Inferior parietal cortex (tissue), 1 donor: ENCODE measurements around the gene PTP4A2.

Source experiments
- DNase-seq: peaks from one replicate; pipeline ENCODE4 v3.0.0-alpha.2; 2016; ENCODE audit errors: extremely low spot score

The PTP4A2 gene

DNA sequence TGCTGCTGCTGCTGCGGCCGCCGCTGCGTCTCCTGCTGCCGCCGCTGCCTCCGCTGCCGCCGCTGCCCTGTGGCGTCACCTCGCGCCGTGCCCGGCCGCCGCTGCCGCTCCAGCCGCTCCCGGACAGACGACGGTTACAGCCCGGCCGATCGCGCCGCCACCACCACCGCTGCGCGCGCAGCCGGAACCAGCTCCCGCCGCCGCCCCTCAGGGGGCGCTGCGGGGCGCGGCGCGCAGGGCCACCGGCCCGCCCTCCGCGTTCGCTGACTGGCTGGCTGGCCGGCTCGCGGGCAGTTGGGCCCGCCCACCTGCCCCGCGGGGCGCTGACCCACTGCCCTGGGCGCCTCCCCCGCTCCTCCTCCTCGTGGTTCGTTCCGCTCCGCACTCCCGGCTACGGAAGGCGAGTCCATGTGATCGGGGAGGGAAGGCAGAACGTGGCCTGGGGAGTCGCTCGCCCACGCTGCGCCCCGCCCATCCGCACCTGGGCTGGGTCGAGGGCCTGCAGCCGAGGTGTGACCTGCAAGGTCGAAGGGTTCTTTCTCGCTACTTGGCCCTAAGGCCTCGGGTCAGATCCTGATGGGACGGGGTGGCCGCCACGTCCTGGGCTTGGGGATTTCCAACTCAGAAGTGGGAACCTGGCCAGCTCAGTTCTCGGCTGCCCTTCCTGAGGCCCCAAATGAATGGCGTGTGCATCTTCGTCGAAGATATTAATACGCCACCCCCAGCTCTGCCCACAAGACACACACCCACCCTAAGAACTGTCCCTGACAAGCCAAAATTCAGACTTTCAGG lies at the start of gene PTP4A2:
TSS of gene PTP4A2 (minus strand) at position 185 of the 792 bp plus-strand sequence. CDS start 19,303 bp downstream, outside the sequence.
- peak; percentile 94 for DNase-seq

DNA sequence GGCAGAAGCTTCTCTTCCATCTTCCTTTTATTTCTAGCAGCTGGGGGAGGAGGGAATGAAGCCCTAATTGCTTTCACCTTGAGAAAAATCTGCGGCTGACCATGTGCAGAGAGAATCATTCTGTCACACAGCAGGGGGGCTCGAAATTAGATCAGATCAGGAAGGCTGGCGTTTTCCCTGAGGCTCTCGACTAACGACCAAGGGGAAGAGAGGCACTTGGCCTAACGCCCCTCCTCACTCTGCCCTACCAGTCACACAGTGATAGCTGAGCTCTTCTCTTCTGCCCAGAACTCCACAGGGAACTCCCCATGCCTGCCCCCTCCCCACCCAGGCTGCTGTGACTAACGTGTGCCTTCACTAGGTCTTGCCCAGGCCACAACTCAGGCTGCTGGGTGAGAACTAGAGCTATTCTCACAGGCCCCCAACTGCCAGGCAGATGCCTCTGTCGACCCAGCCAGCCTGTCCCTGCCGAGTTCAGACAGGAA lies 49.0 kb upstream of the PTP4A2 start:
- DNase-seq = no peak

DNA sequence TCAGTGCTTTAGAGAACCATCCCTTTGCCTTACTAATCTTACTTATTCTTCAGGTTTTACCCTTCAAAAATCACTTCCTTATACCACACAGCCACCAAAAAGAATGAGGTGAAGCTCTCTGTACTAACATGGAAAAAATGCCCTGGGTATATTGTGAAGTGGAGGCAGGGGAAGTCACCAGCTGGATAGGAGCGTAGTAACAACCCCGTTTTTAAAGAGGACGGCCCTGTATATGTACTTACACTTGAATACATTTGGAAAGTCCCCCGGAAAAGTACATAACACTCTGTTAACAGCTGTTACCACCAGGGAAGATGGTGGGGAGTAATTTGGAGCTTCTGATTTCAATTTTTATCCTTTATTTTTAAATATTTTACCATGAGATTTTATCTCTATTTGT lies 47.3 kb upstream of the PTP4A2 start:
- DNase-seq = no peak

DNA sequence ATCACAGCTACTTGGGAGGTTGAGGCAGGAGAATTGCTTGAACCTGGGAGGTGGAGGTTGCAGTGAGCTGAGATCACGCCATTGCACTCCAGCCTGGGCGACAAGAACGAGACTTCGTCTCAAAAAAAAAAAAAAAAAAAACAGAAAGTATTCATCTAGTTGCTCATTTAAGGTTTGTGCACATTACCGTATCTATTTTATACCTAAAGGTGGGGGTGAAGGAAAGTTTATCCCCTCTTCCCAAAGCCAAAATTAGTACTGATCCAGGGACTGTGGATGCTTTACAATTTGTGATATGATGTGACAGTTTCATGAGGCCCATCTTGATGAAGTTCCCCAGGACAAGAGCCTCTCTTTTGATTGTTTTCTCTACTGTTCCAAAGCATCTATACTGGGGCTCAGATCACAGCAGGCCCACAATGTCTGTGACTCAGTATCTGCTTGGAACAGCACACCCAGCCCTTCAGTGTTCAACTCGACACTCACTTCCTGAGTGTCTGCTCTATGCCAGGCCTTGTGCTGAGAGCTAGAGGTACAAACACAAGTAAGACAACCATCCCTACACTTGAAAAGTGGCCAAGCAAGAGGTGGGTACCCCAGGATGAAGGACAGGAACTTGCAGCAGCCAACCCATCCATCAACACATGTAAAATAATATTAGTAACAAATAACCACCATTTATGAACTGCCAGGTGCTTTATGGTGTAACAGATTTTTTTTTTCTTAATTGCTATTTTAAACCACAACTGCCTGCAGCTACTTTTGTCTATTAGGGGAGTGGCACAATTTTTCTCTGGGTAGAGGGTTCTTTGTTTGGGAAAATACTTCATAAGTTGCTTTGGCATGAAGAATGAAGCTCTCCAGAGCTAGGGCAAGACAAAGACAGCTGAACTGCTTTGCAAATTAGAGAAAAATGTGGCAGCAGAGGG lies 46.5 kb upstream of the PTP4A2 start:
- no peak for DNase-seq

DNA sequence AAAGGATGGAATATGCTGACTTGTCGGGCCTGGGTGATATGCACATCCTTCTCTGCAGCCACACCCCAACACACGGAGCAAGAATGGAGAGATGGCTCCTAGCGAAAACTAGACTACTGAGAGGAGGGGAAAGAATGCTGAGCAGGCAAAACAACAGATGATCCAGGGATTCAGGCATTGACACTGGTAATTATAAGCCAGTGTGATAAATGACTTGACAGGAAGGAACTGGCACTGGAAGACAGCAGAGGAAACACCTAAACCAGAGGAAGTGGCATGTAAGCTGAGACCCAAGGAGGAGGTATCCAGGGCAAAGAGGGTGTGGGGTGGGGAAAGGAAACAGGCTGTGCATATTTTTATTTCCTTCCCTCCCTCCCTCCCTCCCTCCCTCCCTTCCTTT lies 43.8 kb upstream of the PTP4A2 start:
- no peak for DNase-seq

DNA sequence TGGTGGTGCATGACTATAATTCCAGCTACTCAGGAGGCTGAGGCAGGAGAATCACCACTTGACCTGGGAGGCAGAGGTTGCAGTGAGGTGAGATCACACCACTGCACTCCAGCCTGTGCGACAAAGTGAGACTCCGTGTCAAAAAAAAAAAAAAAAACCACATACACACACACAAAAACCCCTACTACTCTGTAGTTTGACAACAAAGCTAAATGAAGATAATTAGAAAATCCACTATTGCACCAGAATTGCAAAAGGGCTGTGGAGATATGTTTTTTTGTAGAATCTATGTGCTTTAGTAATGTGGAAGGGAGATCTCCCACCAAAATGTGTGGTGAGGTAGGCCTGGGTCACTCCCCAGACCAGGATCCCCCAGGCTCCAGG lies 43.3 kb upstream of the PTP4A2 start:
- no peak for DNase-seq

DNA sequence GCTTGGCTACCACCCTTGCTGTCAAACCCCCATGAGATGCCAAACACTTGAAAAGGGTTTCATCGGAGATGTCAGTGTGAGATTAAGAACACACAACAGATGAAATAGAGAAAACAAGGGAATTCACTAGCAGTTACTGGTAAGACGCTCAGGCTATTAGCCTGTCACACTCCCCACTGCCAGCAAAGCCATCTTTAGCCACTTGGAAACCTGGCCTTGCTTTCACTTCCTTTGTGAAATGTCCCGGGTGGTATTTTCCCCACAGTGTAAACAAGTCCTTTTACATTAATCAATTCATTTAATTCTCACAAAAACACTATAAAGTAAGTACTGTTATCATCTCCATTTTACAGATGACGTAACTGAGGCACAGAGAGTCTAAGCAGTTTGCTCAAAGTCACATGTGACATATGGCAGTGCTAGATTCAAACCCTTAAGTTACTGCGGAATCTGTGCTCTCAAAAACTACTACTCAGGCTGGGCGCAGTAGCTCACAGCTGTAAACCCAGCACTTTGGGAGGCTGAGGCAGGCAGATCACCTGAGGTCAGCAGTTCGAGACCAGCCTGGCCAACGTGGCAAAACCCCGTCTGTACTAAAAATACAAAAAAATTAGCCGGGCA lies 42.8 kb upstream of the PTP4A2 start:
- no peak for DNase-seq

DNA sequence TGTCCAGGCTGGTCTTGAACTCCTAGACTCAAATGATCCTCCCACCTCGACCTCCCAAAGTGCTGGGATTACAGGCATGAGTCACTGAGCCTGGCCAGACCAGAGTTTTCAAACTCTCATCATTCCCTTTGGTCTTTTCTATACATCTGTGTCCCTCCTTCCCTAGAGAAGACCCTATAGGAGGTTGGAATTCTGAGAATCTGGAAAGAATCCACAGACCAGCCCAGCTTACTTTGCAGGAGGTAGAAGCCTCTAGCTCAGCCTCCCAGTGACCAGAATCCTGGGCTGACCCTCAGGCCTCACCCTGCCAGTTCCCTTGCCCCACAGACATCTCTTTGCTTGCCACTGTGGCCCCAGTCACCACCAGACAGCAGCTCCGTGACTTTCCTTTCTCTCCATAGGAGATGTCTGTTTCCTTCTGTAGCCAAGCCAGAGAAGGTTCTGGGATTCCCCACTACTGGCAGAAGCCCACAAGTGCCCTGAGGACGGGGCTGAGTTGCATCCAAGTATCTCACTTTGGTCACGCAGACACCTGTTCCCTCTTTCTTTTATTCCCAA lies 40.8 kb upstream of the PTP4A2 start:
- DNase-seq = no peak

DNA sequence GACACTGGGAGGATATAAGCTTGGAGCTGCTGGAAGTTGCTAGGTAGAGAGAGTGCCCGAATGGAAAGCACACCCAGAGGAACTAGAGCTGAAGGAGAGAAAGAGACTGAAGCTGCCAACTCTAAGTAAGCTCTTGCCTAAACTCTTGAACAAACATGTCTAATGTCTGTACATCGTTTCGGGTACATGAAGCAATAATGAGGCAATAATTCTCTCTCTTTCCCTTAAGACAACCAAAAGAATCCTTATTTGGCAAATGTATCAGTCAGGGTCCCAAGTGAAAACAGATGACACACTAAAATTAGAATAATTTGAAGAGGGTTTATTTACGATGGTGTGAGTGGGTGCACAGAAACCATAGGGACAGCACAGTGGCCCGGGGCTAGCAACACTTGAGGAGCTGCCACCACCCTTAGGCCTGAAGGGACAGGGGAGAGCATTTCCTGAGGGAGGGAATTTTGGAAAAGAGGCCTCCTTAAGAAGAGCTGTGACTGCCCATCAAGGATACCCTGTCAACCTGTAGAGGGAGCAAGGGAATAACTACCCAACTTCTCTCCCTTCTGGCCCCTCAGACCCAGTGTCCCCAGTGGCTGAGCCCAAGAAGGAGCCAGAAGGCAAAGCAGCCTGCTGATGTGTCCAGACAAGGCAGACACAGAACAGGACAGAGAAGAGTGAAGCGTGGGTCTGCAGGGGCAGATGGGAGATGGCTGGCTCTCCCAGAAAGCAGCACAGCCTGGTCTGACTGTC lies 39.4 kb upstream of the PTP4A2 start:
- no peak for DNase-seq

DNA sequence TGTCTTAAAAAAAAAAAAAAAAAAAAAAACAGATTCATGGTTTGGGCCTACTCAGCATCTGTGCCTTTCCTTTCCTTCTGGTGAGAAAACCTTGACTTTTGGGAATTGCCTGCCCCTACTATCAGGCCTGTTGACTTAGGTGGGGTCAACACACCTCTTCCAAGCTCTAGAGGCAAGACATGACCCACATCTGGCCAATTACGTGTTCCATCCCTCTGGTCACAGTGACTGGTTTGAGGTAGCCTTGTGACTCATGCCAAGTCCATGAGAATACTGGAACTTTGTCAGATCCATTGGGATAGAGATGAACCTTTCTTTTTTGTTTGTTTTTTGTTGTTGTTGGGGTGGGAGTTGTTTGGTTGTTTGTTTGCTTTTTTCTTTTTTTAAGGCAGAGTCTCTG lies 38.2 kb upstream of the PTP4A2 start:
- no peak for DNase-seq

DNA sequence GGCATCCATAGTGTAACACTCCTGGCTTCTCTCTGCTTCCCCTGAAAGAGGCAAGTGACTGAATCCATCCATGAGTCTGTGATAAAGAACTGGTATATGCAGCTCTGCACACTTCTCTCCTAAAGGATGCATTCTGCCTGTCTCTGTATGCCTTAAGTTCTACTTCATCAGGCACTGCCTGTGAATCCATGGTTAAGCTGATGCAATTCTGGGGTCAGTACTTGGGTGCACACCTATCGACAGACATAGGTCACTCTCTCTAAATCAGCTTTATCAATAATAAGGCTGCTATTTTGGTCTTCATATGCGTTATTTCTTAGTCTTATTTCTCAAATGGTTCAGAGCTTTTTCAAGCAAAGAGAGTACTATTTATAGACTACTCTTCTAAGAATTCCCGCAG lies 32.7 kb upstream of the PTP4A2 start:
- DNase-seq = no peak

DNA sequence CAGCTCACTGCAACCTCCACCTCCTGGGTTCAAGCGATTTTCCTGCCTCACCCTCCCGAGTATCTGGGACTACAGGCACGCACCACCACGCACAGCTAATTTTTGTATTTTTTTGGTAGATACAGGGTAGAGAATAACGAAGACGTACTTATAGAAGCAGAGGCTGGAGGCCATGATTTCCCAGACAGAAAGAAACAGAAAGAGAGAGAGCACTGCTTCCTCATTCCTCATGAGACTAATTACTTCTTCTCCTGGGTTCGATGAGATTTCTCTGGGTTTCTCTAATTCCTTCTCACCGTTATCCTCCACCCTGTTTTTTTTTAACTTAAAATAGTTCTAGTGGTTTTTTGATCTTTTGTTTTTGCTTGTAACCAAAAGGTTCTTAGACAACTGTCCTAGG lies 23.4 kb upstream of the PTP4A2 start:
- DNase-seq = no peak

DNA sequence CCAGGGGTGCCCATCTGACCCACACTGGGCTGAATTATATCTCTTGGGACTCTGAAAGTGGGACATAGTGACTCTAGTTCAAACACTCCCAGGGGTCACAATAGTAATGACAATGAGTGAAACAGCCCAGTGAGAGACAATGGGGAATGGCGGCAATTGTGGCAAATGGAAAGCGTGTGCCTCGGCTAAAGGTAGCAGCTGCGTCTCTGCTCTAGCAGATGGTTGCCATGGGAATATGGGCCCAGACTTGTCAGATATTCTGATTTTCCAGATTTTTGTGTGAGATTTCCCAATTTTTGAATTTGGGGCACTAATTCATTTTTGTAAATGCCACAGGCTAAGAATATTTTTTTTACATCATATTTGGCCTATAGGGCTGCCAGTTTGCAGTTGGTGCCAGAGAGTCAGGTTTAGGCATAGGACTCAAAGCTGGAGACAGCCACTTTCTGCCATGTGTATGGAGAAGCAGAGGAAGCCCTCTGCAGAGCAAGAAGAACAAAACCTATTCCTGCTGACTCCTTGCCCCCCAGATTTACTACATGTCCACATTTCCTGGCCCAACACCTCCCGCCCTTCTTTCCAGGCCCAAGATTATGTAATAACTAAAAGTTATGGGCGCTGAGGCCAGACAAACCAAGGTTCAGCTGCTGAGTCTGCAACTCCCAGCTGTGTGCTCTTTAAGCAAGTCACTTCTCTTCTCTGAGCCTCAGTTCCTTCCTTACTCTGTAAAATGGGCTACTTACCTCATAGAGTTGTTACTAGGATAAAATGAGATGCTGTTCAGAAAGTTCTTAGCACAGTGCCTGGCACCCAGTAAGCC lies 21.6 kb upstream of the PTP4A2 start:
- no peak for DNase-seq

DNA sequence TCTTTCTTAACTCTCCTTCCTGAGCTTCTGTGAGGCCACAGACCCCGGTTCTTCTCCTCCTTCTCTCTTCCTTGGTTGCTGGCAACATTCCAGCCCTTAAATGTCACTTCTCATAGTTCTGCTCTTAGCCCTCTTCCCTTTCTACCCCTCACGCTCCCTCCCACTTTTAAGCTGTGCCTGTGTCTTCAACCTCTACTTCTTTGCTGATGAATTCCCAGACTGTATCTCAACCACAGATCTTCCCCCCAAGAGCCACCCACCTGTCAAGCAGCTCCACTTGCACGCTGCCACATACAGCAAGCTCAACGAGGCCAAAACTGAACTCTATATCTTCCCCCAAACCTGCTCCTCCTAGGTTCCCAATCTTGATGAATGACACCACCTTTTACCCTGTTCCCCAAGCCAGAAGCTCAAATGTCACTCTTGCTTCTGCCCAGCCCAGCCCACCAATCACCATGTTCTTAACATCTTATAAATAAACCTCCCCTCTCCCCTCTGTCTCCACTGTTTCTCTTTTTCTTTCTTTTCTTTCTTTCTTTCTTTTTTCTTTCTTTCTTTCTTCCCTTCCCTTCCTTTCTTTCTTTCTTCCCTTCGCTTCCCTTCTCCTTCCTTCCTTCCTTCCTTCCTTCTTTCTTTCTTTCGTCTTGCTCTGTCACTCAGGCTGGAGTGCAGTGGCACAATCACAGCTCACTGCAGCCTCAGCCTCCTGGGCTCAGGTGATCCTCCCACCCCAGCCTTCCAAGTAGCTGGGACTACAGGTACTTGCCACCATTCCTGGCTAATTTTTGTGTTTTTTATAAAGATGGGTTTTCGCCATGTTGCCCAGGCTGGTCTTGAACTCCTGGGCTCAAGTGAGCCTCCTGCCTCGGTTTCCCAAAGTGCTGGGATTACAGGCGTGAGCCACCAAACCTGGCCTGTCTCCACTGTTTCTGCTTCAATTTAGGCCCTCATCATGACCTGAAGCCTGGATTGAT lies 19.8 kb upstream of the PTP4A2 start:
- no peak for DNase-seq

DNA sequence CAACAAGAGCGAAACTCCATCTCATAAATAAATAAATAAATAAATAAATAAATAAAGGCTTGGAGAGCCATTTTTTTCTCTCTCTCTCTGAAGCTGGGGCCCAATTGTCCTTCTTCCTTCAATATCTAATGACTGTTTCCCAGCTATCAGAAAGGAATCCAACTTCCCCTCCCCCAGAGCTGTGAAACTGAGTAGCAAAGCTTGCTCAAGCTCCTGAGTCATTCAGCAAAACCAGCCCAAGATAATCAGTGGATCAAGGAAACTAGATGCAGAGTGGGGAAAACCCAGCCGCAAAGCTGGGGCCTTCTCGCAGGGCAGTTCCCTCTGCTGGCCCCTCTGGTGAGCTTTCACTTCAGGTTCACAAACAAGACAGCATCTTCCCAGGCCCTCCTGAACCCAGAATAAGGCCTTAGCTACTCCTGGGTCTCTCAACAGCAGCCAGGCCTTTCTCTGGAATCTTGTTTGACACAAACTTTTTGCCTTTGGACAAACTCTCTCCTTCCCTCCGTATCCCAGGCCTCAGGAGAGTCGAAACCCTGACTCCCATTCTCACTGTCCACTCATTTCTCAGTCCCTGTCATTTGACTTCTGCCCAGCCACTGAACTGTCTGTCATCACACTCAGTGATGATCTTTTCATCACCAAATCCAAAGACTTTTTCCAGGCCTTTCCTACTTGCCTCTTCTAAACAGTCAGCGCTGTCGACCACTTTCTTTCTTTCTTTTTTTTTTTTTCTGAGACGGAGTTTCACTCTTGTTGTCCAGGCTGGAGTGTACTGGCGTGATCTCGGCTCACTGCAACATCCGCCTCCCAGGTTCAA lies 18.0 kb upstream of the PTP4A2 start:
- no peak for DNase-seq

DNA sequence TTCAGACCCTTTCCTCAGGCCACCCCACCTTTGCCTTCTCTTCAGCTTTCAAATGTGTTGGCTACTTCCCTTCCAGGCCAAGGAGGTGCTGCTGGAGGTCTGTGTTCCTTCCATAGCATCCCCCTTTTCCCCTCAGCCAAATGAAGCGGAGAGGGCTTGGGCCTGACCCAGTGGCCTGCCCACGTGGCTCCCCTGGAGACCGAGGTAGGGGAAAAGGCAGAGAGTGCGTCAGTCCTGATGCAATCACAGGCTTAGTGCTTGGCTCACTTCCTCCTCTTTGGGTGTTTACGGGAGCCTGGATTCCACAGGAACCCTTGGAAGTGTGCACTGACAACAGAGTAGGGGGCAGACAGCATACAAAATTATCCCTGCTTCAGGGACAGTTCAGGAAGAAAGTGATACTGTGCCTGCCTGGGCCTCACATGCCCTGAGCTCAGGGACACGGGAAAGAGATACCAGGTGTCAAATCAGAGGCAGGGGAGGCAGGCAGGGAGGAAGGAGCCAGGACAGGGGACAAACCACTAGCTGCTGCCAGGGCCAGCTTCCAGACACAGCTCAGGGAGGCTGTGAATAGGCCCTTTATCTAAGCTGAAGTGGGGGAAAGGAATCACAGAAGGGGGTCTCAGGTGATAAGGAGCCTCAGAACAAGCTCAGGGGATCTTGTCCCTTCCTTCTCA lies 16.6 kb upstream of the PTP4A2 start:
- DNase-seq = no peak

DNA sequence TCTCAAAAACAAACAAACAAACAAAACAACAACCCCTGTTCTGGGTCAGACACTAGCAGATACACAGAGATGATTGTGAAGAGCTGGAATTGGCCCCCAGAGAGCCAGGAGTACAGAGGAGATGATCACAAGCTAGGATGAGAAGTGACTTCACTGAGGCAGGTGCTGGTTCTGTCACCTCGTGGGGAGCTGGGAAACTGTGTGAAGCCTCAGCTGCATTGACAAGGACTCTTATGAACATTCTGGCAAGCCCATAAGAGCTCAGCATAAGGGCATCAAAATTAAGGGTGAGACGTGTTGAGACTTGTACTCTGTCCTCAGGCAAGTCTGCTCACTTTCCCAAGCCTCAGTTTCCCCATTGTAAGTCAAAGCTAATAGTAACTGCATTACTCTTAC lies 14.7 kb upstream of the PTP4A2 start:
- DNase-seq = no peak

DNA sequence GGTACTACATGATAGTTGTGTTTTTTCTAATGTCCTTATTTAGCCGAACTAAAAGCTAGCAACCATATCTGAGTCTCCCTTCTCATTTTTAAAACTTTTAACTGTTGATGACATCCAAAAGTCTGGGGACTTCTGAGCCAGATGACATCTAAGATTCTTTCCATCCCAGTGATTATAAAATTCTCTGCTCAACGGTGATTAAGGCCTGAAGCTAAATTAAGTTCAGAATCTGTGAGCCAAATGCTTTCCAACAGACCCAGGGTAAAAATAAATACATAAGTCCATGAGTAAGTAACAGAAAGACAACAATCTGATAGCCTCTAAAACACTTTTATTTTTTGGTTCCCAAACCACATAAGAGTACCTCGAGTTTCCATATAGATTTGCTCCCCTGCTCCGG lies 13.1 kb upstream of the PTP4A2 start:
- DNase-seq = no peak
